IMR-90 (cell line): ENCODE measurements around the gene KRTAP1-5. TPM values are rescaled to one million over a fixed set of nuclear protein-coding genes. Genes with fewer than 3 reads are reported as not detected.

Experiments used
- ATAC-seq: fragments of 200-7000 bp; cut with Tn5 transposase; 2 replicates; pipeline ENCODE4 v1.9.1; 2020; ENCODE audit warnings: low read depth, mild to moderate bottlenecking, moderate library complexity
- BruUV-seq: library from RNA; stranded (reverse); fragments of 400-500 nt; replicated peaks from 2 replicates; lab custom pipeline; 2021; lab: Mats Ljungman, UMichigan
- CTCF ChIA-PET: fragments of 300-600 bp; formaldehyde crosslinking; extraction: SDS; loops from one replicate; lab custom pipeline; 2021; ENCODE audit warnings: antibody characterized with exemption; lab: Yijun Ruan, JAX
- POLR2A ChIA-PET: fragments of 300-600 bp; sonication (Branson Sonifier 250); formaldehyde crosslinking; loops from one replicate; lab custom pipeline; 2022; ENCODE audit warnings: antibody characterized with exemption; ENCODE audit not compliant: unreplicated experiment; lab: Charles Lee
- DNase-seq: peaks from one replicate; pipeline ENCODE4 v3.0.0; 2013
- H2AFZ ChIP-seq: replicated peaks from 2 replicates; pipeline ENCODE3; 2013; ENCODE audit warnings: low read length, mild to moderate bottlenecking; ENCODE audit not compliant: poor library complexity
- H2AK5ac ChIP-seq: 2 replicates; pipeline ENCODE4 v1.6.1; 2013; ENCODE audit warnings: low read depth, low read length, inconsistent platforms
- H2AK9ac ChIP-seq: replicated peaks from 2 replicates; pipeline ENCODE3; 2013; ENCODE audit warnings: mild to moderate bottlenecking, low read depth, low read length, moderate library complexity; ENCODE audit not compliant: poor library complexity
- H2BK120ac ChIP-seq: 2 replicates; pipeline ENCODE4 v1.6.1; 2013; ENCODE audit warnings: low read depth, low read length, inconsistent platforms
- H2BK15ac ChIP-seq: 3 replicates; pipeline ENCODE4 v1.6.1; 2013; ENCODE audit warnings: low read depth, low read length, inconsistent platforms
- H2BK20ac ChIP-seq: 2 replicates; pipeline ENCODE4 v1.6.1; 2013; ENCODE audit warnings: low read depth, mild to moderate bottlenecking, inconsistent platforms, low read length, moderate library complexity
- H2BK5ac ChIP-seq: 2 replicates; pipeline ENCODE4 v1.6.1; 2013; ENCODE audit warnings: mild to moderate bottlenecking, low read depth, low read length, inconsistent platforms; ENCODE audit not compliant: poor library complexity, severe bottlenecking
- H3K14ac ChIP-seq: replicated peaks from 2 replicates; pipeline ENCODE4 v1.6.1; 2013; ENCODE audit warnings: low read depth, low read length, inconsistent platforms
- H3K18ac ChIP-seq: 2 replicates; pipeline ENCODE4 v1.6.1; 2013; ENCODE audit warnings: low read depth, low read length, control low read depth
- H3K23ac ChIP-seq: 2 replicates; pipeline ENCODE4 v1.6.1; 2013; ENCODE audit warnings: low read depth, low read length, inconsistent platforms
- H3K27ac ChIP-seq: 2 replicates; pipeline ENCODE4 v1.5.1; 2013; ENCODE audit warnings: mild to moderate bottlenecking, control low read depth, low read length; ENCODE audit not compliant: insufficient read depth
- H3K27me3 ChIP-seq: 2 replicates; pipeline ENCODE4 v1.6.1; 2013; ENCODE audit warnings: low read length; ENCODE audit not compliant: control insufficient read depth, insufficient read depth
- H3K36me3 ChIP-seq: 2 replicates; pipeline ENCODE4 v1.6.1; 2013; ENCODE audit warnings: low read length, mixed read lengths; ENCODE audit not compliant: control insufficient read depth, insufficient read depth
- H3K4ac ChIP-seq: 2 replicates; pipeline ENCODE4 v1.6.1; 2013; ENCODE audit warnings: low read depth, low read length, inconsistent platforms
- H3K4me1 ChIP-seq: 2 replicates; pipeline ENCODE4 v1.6.1; 2013; ENCODE audit warnings: low read length, mixed read lengths; ENCODE audit not compliant: control insufficient read depth, insufficient read depth
- H3K4me2 ChIP-seq: 2 replicates; pipeline ENCODE4 v1.6.1; 2013; ENCODE audit warnings: low read depth, mild to moderate bottlenecking, control low read depth, low read length, moderate library complexity
- H3K4me3 ChIP-seq: 2 replicates; pipeline ENCODE4 v1.5.1; 2013; ENCODE audit warnings: low read depth, mild to moderate bottlenecking, control low read depth, low read length, moderate library complexity; ENCODE audit not compliant: insufficient read depth
- H3K56ac ChIP-seq: 2 replicates; pipeline ENCODE4 v1.6.1; 2013; ENCODE audit warnings: low read length, inconsistent platforms; ENCODE audit not compliant: insufficient read depth; ENCODE audit errors: extremely low read depth
- H3K79me1 ChIP-seq, 2 experiments: 2 replicates each; pipeline ENCODE4 v1.6.1; 2013; ENCODE audit warnings: low read length in 2 of 2, inconsistent platforms in 1 of 2, low read depth in 1 of 2
- H3K9ac ChIP-seq: 2 replicates; pipeline ENCODE4 v1.6.1; 2013; ENCODE audit warnings: low read depth, low read length, control low read depth
- H3K9me1 ChIP-seq: 2 replicates; pipeline ENCODE4 v1.6.1; 2013; ENCODE audit warnings: low read length, inconsistent platforms; ENCODE audit not compliant: insufficient read depth
- H3K9me3 ChIP-seq: 2 replicates; pipeline ENCODE4 v1.6.1; 2013; ENCODE audit warnings: low read length; ENCODE audit not compliant: control insufficient read depth, insufficient read depth
- H4K20me1 ChIP-seq: 2 replicates; pipeline ENCODE4 v1.6.1; 2013; ENCODE audit warnings: low read length, inconsistent platforms; ENCODE audit not compliant: insufficient read depth
- H4K5ac ChIP-seq: 2 replicates; pipeline ENCODE4 v1.6.1; 2013; ENCODE audit warnings: mild to moderate bottlenecking, low read depth, low read length, control low read depth
- H4K8ac ChIP-seq, 2 experiments: 2 replicates each; pipeline ENCODE4 v1.6.1; 2013; ENCODE audit warnings: low read depth in 2 of 2, low read length in 2 of 2, control low read depth in 1 of 2, inconsistent platforms in 1 of 2
- H4K91ac ChIP-seq: 2 replicates; pipeline ENCODE4 v1.6.1; 2013; ENCODE audit warnings: low read depth, low read length, inconsistent platforms; ENCODE audit not compliant: insufficient read depth
- BHLHE40 ChIP-seq: fragments of 150-350 bp; IDR thresholded peaks from 2 replicates; pipeline ENCODE4 v1.6.1; 2016; ENCODE audit warnings: mild to moderate bottlenecking, low read depth, low read length
- FOS ChIP-seq: fragments of 150-350 bp; IDR thresholded peaks from 2 replicates; pipeline ENCODE4 v1.6.1; 2016; ENCODE audit warnings: low read depth, low read length
- MAFK ChIP-seq: IDR thresholded peaks from 2 replicates; pipeline ENCODE4 v1.6.1; 2012; ENCODE audit warnings: low read depth, low read length, improper control_type of control experiment
- SMC3 ChIP-seq: fragments of 150-350 bp; IDR thresholded peaks from 2 replicates; pipeline ENCODE4 v1.6.1; 2016; ENCODE audit warnings: low read depth, mild to moderate bottlenecking, antibody characterized with exemption, low read length, moderate library complexity
- WGBS, 2 experiments: methylation state at CpG; one replicate each; pipeline versions ENCODE4 v1.1.5 to v1.1.7; 2013; ENCODE audit warnings: missing lambda C conversion rate in 2 of 2; ENCODE audit not compliant: insufficient read length in 1 of 2; ENCODE audit errors: extremely low coverage in 2 of 2; 5-methylcytosine and 5-hydroxymethylcytosine counted together
- dilution Hi-C: fragments of 300-500 bp; cut with HindIII; formaldehyde crosslinking; loops from one replicate; pipeline ENCODE4 v1.14.3; 2018; ENCODE audit warnings: low sequenced_read_pairs; ENCODE audit not compliant: unreplicated experiment
- in situ Hi-C: fragments of 300-500 bp; cut with MboI; formaldehyde crosslinking; loops from 3 replicates; pipeline ENCODE4 v1.14.3; 2019; ENCODE audit warnings: low sequenced_read_pairs, inconsistent platforms, mixed read lengths
- intact Hi-C: fragments of 100-400 bp; cut with micrococcal nuclease; formaldehyde crosslinking; loops from 2 replicates; pipeline ENCODE4 v1.10.0; 2022
- polyA plus RNA-seq, 3 experiments: library from polyadenylated mRNA; depleted of rRNA; stranded (reverse); fragments of >200 nt; gene quantifications; 2 replicates each; pipeline ENCODE4 v1.2.3, GENCODE V29; 2012; ENCODE audit warnings: low replicate concordance in 1 of 3
- total RNA-seq: library from RNA; depleted of rRNA; stranded (reverse); fragments of >200 nt; gene quantifications from 2 replicates; pipeline ENCODE4 v1.2.3, GENCODE V29; 2012

KRTAP1-5 gene
- total and polyA plus RNA-seq, 2 of the 4 experiments (the other 2 are of a cell fraction), result 27.0 to 34.8 TPM

- WGBS, 2 experiments, result 52% methylated on average over 3 of the region's 6 CpGs; no CpG with 5 or more reads in 1 of the 2 experiments
- H2BK5ac ChIP-seq, result peak within 1 kb of the TSS; percentile 98
- peaks cover 16% of the 10 kb centered on the region for H3K4me1 ChIP-seq
- dilution Hi-C loops, result no loop called here
- H4K5ac ChIP-seq, result peak within 1 kb of the TSS; percentile 97
- peak; percentile 97 for DNase-seq
- peak within 1 kb of the TSS; percentile 98 for H3K4ac ChIP-seq
- peak within 1 kb of the TSS; percentile 96 for H3K14ac ChIP-seq
- peak within 1 kb of the TSS; percentile 94 for H3K27ac ChIP-seq
- peak within 1 kb of the TSS; percentile 18 for H2AK9ac ChIP-seq
- peak within 1 kb of the TSS; percentile 86 for H3K56ac ChIP-seq
- peaks cover 2% of the 10 kb centered on the region; the same call in 1 of the 2 replicates for H3K9me1 ChIP-seq
- ChIA-PET POLR2A (interaction anchor here (3.0 kb wide), 1 partner anchor 151 kb away, joined by 12 read pairs; no protein-coding TSS in a partner anchor), CTCF (interaction anchor here (1.1 to 2.1 kb wide), 2 partner anchors 21 to 262 kb away, joined by 3 to 7 read pairs; no protein-coding TSS in a partner anchor)
- intact Hi-C loops, result loop anchor here (2.0 to 5.0 kb wide), 5 partner anchors 151 to 587 kb away; no protein-coding TSS in a partner anchor
- H4K8ac ChIP-seq, result peak within 1 kb of the TSS; percentile 95 to 99
- H3K4me3 ChIP-seq, result no peak within 1 kb of the TSS
- H4K91ac ChIP-seq, result peak within 1 kb of the TSS; percentile 92
- no peaks in the 10 kb centered on the region for H4K20me1 ChIP-seq
- peak within 1 kb of the TSS; percentile 72 for H3K4me2 ChIP-seq
- no peaks in the 10 kb centered on the region for H3K9me3 ChIP-seq
- ATAC-seq, result peak; percentile 44
- no peaks in the 10 kb centered on the region for H3K79me1 ChIP-seq
- in situ Hi-C loops, result no loop called here
- peak within 1 kb of the TSS; percentile 55; the same call in 1 of the 2 replicates for H3K9ac ChIP-seq
- H2BK20ac ChIP-seq, result peak within 1 kb of the TSS; percentile 100
- H3K27me3 ChIP-seq, result no peaks in the 10 kb centered on the region
- peak within 1 kb of the TSS; percentile 53; the same call in 2 of the 3 replicates for H2BK15ac ChIP-seq
- H3K36me3 ChIP-seq, result no peaks in the 10 kb centered on the region
- TF ChIP-seq MAFK, result peak; percentile 79
- no peak for TF ChIP-seq SMC3
- TF ChIP-seq FOS, result peak; percentile 86
- TF ChIP-seq BHLHE40, result peak; percentile 78
- no peak within 1 kb of the TSS for H2AFZ ChIP-seq
- peak within 1 kb of the TSS; percentile 93 for H2AK5ac ChIP-seq
- BruUV-seq, result no TSS peak
- peak within 1 kb of the TSS; percentile 99 for H3K18ac ChIP-seq
- peak within 1 kb of the TSS; percentile 97 for H3K23ac ChIP-seq
- H2BK120ac ChIP-seq, result peak within 1 kb of the TSS; percentile 99
Observed at GRCh38 chr17:41060052-41060604, 33.1 kb upstream of the KRTAP1-5 start, which contains the start of gene KRTAP2-3. TSS of gene KRTAP2-3 (minus strand) at chr17:41060114. CDS start at chr17:41060050, 64 bp downstream.
